GM10248 (cell line): ENCODE measurements around the gene KIF16B.

Source experiments
- CTCF ChIA-PET: fragments of 300-600 bp; sonication (Branson Sonifier 250); formaldehyde crosslinking; extraction: SDS; loops from one replicate; lab custom pipeline; 2021; ENCODE audit warnings: antibody characterized with exemption; lab: Yijun Ruan, JAX
- POLR2A ChIA-PET: fragments of 350-650 bp; sonication (Branson Sonifier 250); formaldehyde crosslinking; extraction: SDS; loops from one replicate; lab custom pipeline; 2020; ENCODE audit warnings: antibody characterized with exemption; lab: Yijun Ruan, JAX
- DNase-seq: peaks from one replicate; pipeline ENCODE4 v3.0.0; 2012; ENCODE audit errors: extremely low spot score
- TF ChIP-seq, protein P1 (sequence below): IDR thresholded peaks from 2 replicates; pipeline ENCODE4 v1.5.1; 2012; ENCODE audit warnings: mild to moderate bottlenecking, low read depth; ENCODE audit errors: extremely low read depth, missing control alignments, control extremely low read depth

Gene KIF16B

GRCh38 chr20:16368645-16369292 lies 204.5 kb downstream of the KIF16B start:
- DNase-seq: no peak
- CTCF ChIA-PET: interaction anchor here (1.0 kb wide), 1 partner anchor 12 kb away, joined by 3 read pairs; no protein-coding TSS in a partner anchor

GRCh38 chr20:16367948-16368560 lies 205.2 kb downstream of the KIF16B start:
- ChIA-PET CTCF (interaction anchor here (1.0 kb wide), 1 partner anchor 11 kb away, joined by 3 read pairs; no protein-coding TSS in a partner anchor), POLR2A (no interaction called here)
- TF ChIP-seq, protein P1, sequence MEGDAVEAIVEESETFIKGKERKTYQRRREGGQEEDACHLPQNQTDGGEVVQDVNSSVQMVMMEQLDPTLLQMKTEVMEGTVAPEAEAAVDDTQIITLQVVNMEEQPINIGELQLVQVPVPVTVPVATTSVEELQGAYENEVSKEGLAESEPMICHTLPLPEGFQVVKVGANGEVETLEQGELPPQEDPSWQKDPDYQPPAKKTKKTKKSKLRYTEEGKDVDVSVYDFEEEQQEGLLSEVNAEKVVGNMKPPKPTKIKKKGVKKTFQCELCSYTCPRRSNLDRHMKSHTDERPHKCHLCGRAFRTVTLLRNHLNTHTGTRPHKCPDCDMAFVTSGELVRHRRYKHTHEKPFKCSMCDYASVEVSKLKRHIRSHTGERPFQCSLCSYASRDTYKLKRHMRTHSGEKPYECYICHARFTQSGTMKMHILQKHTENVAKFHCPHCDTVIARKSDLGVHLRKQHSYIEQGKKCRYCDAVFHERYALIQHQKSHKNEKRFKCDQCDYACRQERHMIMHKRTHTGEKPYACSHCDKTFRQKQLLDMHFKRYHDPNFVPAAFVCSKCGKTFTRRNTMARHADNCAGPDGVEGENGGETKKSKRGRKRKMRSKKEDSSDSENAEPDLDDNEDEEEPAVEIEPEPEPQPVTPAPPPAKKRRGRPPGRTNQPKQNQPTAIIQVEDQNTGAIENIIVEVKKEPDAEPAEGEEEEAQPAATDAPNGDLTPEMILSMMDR: no peak
- DNase-seq: no peak

More at GRCh38 chr20:16368645-16369292, 204.5 kb downstream of the KIF16B start:
- TF ChIP-seq, protein P1: no peak
- POLR2A ChIA-PET: no interaction called here

DNA sequence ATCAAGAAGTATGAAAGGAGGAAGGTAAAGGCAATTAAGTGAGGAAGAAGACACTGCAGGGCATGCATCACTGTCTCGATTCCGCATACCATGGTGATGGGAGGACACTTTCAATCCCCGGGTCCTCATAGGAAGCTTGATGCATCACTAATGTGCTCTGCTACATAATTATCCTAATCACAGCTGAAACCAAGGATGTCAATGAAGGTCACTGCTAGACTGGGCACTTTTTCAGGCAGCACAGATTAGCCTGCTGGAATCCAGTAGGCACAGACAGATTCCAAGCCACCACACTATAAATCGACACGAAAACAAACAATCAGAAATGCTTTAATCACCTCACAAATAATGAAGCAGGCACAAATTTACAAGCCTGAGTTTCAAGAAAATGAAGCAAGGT lies 206.7 kb downstream of the KIF16B start:
- ChIA-PET POLR2A (no interaction called here), CTCF (no interaction called here)
- TF ChIP-seq, protein P1: no peak
- DNase-seq: no peak

GRCh38 chr20:16364320-16364687 lies 208.9 kb downstream of the KIF16B start:
- TF ChIP-seq, protein P1: no peak
- ChIA-PET CTCF (no interaction called here), POLR2A (no interaction called here)
- no peak for DNase-seq

GRCh38 chr20:16363506-16364319 lies 209.5 kb downstream of the KIF16B start:
- CTCF ChIA-PET: no interaction called here
- POLR2A ChIA-PET: no interaction called here
- no peak for DNase-seq
- TF ChIP-seq, protein P1: no peak

DNA sequence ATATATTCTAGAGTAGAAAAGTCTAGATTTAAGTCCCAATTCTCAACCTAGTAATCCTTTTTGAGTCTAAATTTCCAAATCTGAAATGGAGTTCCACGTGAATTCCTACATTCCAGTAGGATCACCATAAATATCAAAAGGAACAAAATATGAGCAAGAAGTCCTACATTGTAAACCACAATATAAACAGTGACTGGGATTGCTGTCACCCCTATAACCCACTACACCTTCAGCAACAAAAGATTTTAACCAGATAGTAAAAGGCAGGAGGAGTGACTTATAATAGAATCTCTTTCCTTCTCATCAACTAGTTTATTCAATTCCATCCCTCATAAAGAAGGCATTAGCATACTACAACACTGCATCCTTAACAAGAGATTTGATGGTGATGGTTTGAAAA lies 210.6 kb downstream of the KIF16B start:
- TF ChIP-seq, protein P1: no peak
- DNase-seq: no peak
- CTCF ChIA-PET: no interaction called here
- POLR2A ChIA-PET: no interaction called here
